Pulmonary artery endothelial cell (primary cell): Measurements from ENCODE around the gene FGFR2. TPM values are rescaled to one million over a fixed set of nuclear protein-coding genes. Genes with fewer than 3 reads are reported as not detected.

Experiments
- DNase-seq: peaks from one replicate; pipeline ENCODE4 v3.0.0-alpha.2; 2011; ENCODE audit warnings: low read depth, low spot score
- total RNA-seq: library from RNA; depleted of rRNA; stranded (reverse); fragments of >200 nt; gene quantifications from 2 replicates; pipeline ENCODE4 v1.2.3, GENCODE V29; 2014

The FGFR2 gene
- total RNA-seq, 1 donor from 2014 or later, result 0.20 TPM

- no peak for DNase-seq
Observed at GRCh38 chr10:121497513-121498470, 100.5 kb downstream of the FGFR2 start.

- no peak for DNase-seq
Observed at GRCh38 chr10:121495719-121496118, 102.5 kb downstream of the FGFR2 start.

- DNase-seq, result no peak
Observed at GRCh38 chr10:121494296-121494695, 103.9 kb downstream of the FGFR2 start.

- no peak for DNase-seq
Observed at GRCh38 chr10:121493521-121493920, 104.7 kb downstream of the FGFR2 start.

GRCh38 chr10:121490871-121491519 lies 107.2 kb downstream of the FGFR2 start:
- DNase-seq, result no peak

- no peak for DNase-seq
Observed at GRCh38 chr10:121485436-121486139, 112.7 kb downstream of the FGFR2 start.

- no peak for DNase-seq
Observed at GRCh38 chr10:121484816-121485215, 113.4 kb downstream of the FGFR2 start.

GRCh38 chr10:121484401-121484800 lies 113.8 kb downstream of the FGFR2 start:
- no peak for DNase-seq

GRCh38 chr10:121481180-121481579 lies 117.1 kb downstream of the FGFR2 start:
- no peak for DNase-seq

- DNase-seq, result no peak
Observed at GRCh38 chr10:121478556-121478955, 119.7 kb downstream of the FGFR2 start.

GRCh38 chr10:121469797-121470606 lies 128.2 kb downstream of the FGFR2 start:
- DNase-seq, result no peak

GRCh38 chr10:121468726-121469125 lies 129.5 kb downstream of the FGFR2 start:
- DNase-seq, result no peak

- no peak for DNase-seq
Observed at GRCh38 chr10:121466424-121466823, 131.8 kb downstream of the FGFR2 start.

- no peak for DNase-seq
Observed at GRCh38 chr10:121465215-121465614, 133.0 kb downstream of the FGFR2 start.

GRCh38 chr10:121464517-121464916 lies 133.7 kb downstream of the FGFR2 start:
- DNase-seq, result no peak

- no peak for DNase-seq
Observed at GRCh38 chr10:121462955-121463354, 135.3 kb downstream of the FGFR2 start.

GRCh38 chr10:121462281-121462680 lies 136.0 kb downstream of the FGFR2 start:
- no peak for DNase-seq

GRCh38 chr10:121461307-121461706 lies 136.9 kb downstream of the FGFR2 start:
- no peak for DNase-seq

- DNase-seq, result no peak
Observed at GRCh38 chr10:121460733-121461132, 137.5 kb downstream of the FGFR2 start.

- no peak for DNase-seq
Observed at GRCh38 chr10:121459622-121460453, 138.4 kb downstream of the FGFR2 start.
